Prostate gland (tissue), 2 donors: Measurements from ENCODE around the gene LIPF.

Source experiments
- POLR2A ChIP-seq: fragments of 450-650 bp; IDR thresholded peaks from one replicate; pipeline ENCODE4 v1.6.1; 2016; ENCODE audit warnings: antibody characterized with exemption, mild to moderate bottlenecking
- TF ChIP-seq, protein P1 (sequence below), 4 experiments: fragments of 200-600 bp in 2 of 4; fragments of 450-650 bp in 2 of 4; sonication (generic) in 2 of 4; IDR thresholded peaks; 1 replicate in 3 of 4; 2 replicates in 1 of 4; pipeline ENCODE4 v1.5.1; 2016 to 2019; ENCODE audit warnings: antibody characterized with exemption in 4 of 4, mild to moderate bottlenecking in 2 of 4, moderate library complexity in 2 of 4

DNA sequence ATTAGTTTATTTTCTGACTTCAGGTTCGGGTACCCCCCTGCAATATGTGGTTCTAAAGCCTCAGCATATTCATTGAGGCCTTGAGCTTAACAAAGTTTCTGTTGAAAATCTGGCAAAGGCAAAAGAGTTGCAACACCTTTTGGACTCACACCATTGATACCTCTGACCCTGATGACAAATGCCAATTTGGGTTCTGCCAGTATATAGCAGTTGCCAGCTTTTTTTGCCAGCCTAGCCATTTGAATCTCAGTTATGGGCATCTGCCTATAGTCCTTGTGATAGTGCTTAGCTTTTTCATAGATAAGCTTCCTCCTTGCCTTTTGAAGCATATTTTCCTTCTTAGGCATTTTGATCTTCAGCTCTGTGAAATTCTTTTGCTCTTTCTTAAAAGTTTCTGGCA is 45.7 kb upstream of the LIPF start:
- TF ChIP-seq, protein P1, sequence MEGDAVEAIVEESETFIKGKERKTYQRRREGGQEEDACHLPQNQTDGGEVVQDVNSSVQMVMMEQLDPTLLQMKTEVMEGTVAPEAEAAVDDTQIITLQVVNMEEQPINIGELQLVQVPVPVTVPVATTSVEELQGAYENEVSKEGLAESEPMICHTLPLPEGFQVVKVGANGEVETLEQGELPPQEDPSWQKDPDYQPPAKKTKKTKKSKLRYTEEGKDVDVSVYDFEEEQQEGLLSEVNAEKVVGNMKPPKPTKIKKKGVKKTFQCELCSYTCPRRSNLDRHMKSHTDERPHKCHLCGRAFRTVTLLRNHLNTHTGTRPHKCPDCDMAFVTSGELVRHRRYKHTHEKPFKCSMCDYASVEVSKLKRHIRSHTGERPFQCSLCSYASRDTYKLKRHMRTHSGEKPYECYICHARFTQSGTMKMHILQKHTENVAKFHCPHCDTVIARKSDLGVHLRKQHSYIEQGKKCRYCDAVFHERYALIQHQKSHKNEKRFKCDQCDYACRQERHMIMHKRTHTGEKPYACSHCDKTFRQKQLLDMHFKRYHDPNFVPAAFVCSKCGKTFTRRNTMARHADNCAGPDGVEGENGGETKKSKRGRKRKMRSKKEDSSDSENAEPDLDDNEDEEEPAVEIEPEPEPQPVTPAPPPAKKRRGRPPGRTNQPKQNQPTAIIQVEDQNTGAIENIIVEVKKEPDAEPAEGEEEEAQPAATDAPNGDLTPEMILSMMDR (IDR thresholded peaks at IDR 0.05) = no peak
- TF ChIP-seq POLR2A = no peak
